H9 (cell line): ENCODE results near the gene NHSL2. TPM values are rescaled to one million over a fixed set of nuclear protein-coding genes. Genes with fewer than 3 reads are reported as not detected.

ENCODE experiments used
- DNase-seq: peaks from one replicate; pipeline ENCODE4 v3.0.0-alpha.2; 2017
- H2AFZ ChIP-seq: one replicate; pipeline ENCODE4 v1.6.1; 2013; ENCODE audit warnings: mild to moderate bottlenecking, low read length, control low read depth, moderate library complexity
- H2AK5ac ChIP-seq: 2 replicates; pipeline ENCODE4 v1.6.1; 2013; ENCODE audit warnings: low read length, control low read depth, mixed read lengths; ENCODE audit not compliant: insufficient read length
- H2BK120ac ChIP-seq: one replicate; pipeline ENCODE4 v1.6.1; 2013; ENCODE audit warnings: low read depth, mild to moderate bottlenecking, low read length, control low read depth, inconsistent platforms; ENCODE audit not compliant: poor library complexity, severe bottlenecking
- H2BK12ac ChIP-seq: 2 replicates; pipeline ENCODE4 v1.6.1; 2013; ENCODE audit warnings: low read length, control low read depth, mixed read lengths, low read depth; ENCODE audit not compliant: insufficient read length
- H2BK15ac ChIP-seq: 2 replicates; pipeline ENCODE4 v1.6.1; 2013; ENCODE audit warnings: low read depth, low read length, control low read depth
- H2BK20ac ChIP-seq: one replicate; pipeline ENCODE4 v1.6.1; 2013; ENCODE audit warnings: low read depth, mild to moderate bottlenecking, low read length, control low read depth, inconsistent platforms; ENCODE audit not compliant: poor library complexity, severe bottlenecking
- H2BK5ac ChIP-seq: 2 replicates; pipeline ENCODE4 v1.6.1; 2013; ENCODE audit warnings: low read length, control low read depth, mixed read lengths; ENCODE audit not compliant: insufficient read length
- H3K14ac ChIP-seq: 2 replicates; pipeline ENCODE4 v1.6.1; 2013; ENCODE audit warnings: low read length, control low read depth; ENCODE audit not compliant: insufficient read depth
- H3K18ac ChIP-seq: 2 replicates; pipeline ENCODE4 v1.6.1; 2013; ENCODE audit warnings: low read depth, mild to moderate bottlenecking, mixed read lengths, low read length, control low read depth; ENCODE audit not compliant: insufficient read length
- H3K23ac ChIP-seq: 2 replicates; pipeline ENCODE4 v1.6.1; 2013; ENCODE audit warnings: low read length, control low read depth, mixed read lengths, low read depth; ENCODE audit not compliant: insufficient read length
- H3K23me2 ChIP-seq: 2 replicates; pipeline ENCODE4 v1.6.1; 2013; ENCODE audit warnings: low read depth, mild to moderate bottlenecking, mixed read lengths, low read length, control low read depth; ENCODE audit not compliant: insufficient read length, poor library complexity, severe bottlenecking
- H3K27ac ChIP-seq: 2 replicates; pipeline ENCODE4 v1.5.1; 2013; ENCODE audit warnings: low read length, control low read depth, mixed read lengths, low read depth; ENCODE audit not compliant: insufficient read length
- H3K27me3 ChIP-seq: 2 replicates; pipeline ENCODE4 v1.6.1; 2013; ENCODE audit warnings: low read length, control low read depth, inconsistent platforms; ENCODE audit not compliant: insufficient read depth
- H3K4ac ChIP-seq: 2 replicates; pipeline ENCODE4 v1.6.1; 2013; ENCODE audit warnings: low read depth, mild to moderate bottlenecking, control low read depth, inconsistent platforms, low read length, moderate library complexity
- H3K4me1 ChIP-seq: 2 replicates; pipeline ENCODE4 v1.6.1; 2013; ENCODE audit warnings: low read length, control low read depth, inconsistent platforms; ENCODE audit not compliant: insufficient read depth
- H3K4me2 ChIP-seq: 2 replicates; pipeline ENCODE4 v1.6.1; 2013; ENCODE audit warnings: low read length, control low read depth, mixed read lengths; ENCODE audit not compliant: insufficient read length, insufficient read depth
- H3K56ac ChIP-seq: 2 replicates; pipeline ENCODE4 v1.6.1; 2013; ENCODE audit warnings: low read depth, mild to moderate bottlenecking, mixed read lengths, low read length, control low read depth; ENCODE audit not compliant: insufficient read length
- H3K79me1 ChIP-seq: 2 replicates; pipeline ENCODE4 v1.6.1; 2013; ENCODE audit warnings: low read depth, mild to moderate bottlenecking, moderate library complexity, low read length, control low read depth, inconsistent platforms; ENCODE audit not compliant: insufficient read depth, poor library complexity, severe bottlenecking
- H3K79me2 ChIP-seq: 2 replicates; pipeline ENCODE4 v1.6.1; 2013; ENCODE audit warnings: low read length, control low read depth, inconsistent platforms; ENCODE audit not compliant: insufficient read depth
- H3K9ac ChIP-seq: 2 replicates; pipeline ENCODE4 v1.6.1; 2013; ENCODE audit warnings: low read length, control low read depth, mixed read lengths; ENCODE audit not compliant: insufficient read length; ENCODE audit errors: extremely low read depth
- H3K9me3 ChIP-seq: one replicate; pipeline ENCODE4 v1.6.1; 2013; ENCODE audit warnings: low read depth, low read length, inconsistent platforms; ENCODE audit not compliant: control insufficient read depth
- H3T11ph ChIP-seq: one replicate; pipeline ENCODE4 v1.6.1; 2013; ENCODE audit warnings: mild to moderate bottlenecking, low read length, control low read depth, inconsistent platforms
- H4K20me1 ChIP-seq: one replicate; pipeline ENCODE4 v1.6.1; 2013; ENCODE audit not compliant: control insufficient read depth, insufficient read length, insufficient read depth
- H4K5ac ChIP-seq: 2 replicates; pipeline ENCODE4 v1.6.1; 2013; ENCODE audit warnings: low read depth, mild to moderate bottlenecking, mixed read lengths, low read length, control low read depth; ENCODE audit not compliant: insufficient read length
- H4K8ac ChIP-seq: replicated peaks from 2 replicates; pipeline ENCODE4 v1.6.1; 2013; ENCODE audit warnings: low read length, control low read depth, mixed read lengths, low read depth; ENCODE audit not compliant: insufficient read length
- H4K91ac ChIP-seq: 2 replicates; pipeline ENCODE4 v1.6.1; 2013; ENCODE audit warnings: low read depth, mild to moderate bottlenecking, moderate library complexity, mixed read lengths, low read length, control low read depth; ENCODE audit not compliant: insufficient read length
- H3K27ac Mint-ChIP-seq, 3 experiments: 2 replicates in 2 of 3; 3 replicates in 1 of 3; pipeline ENCODE4 v1.8.0; 2020 to 2021; ENCODE audit warnings: mixed read lengths in 3 of 3, mild to moderate bottlenecking in 1 of 3, moderate library complexity in 1 of 3
- H3K27me3 Mint-ChIP-seq: 2 replicates; pipeline ENCODE4 v1.8.0; 2021; ENCODE audit warnings: low read depth, mild to moderate bottlenecking, moderate library complexity, mixed read lengths
- H3K36me3 Mint-ChIP-seq, 3 experiments: 2 replicates in 2 of 3; 3 replicates in 1 of 3; pipeline ENCODE4 v1.8.0; 2020 to 2021; ENCODE audit warnings: low read depth in 3 of 3, mixed read lengths in 3 of 3; ENCODE audit not compliant: insufficient read depth in 1 of 3
- H3K4me1 Mint-ChIP-seq, 2 experiments: 2 replicates each; pipeline ENCODE4 v1.8.0; 2020; ENCODE audit warnings: mixed read lengths in 2 of 2
- H3K4me3 Mint-ChIP-seq, 2 experiments: 2 replicates in 1 of 2; 3 replicates in 1 of 2; pipeline ENCODE4 v1.8.0; 2020 to 2021; ENCODE audit warnings: mild to moderate bottlenecking in 2 of 2, mixed read lengths in 2 of 2, moderate library complexity in 1 of 2
- H3K9me3 Mint-ChIP-seq, 2 experiments: 2 replicates in 1 of 2; 3 replicates in 1 of 2; pipeline ENCODE4 v1.8.0; 2020; ENCODE audit warnings: mild to moderate bottlenecking in 2 of 2, mixed read lengths in 2 of 2, moderate library complexity in 1 of 2
- CTCF ChIP-seq: fragments of 200-600 bp; sonication (generic); conservative IDR thresholded peaks from 3 replicates; pipeline ENCODE4 v1.8.0; 2021; ENCODE audit warnings: antibody characterized with exemption, mild to moderate bottlenecking
- WGBS: extraction: QIAGEN DNeasy Blood & Tissue Kit; methylation state at CpG from one replicate; pipeline ENCODE4 v1.1.7; 2013; ENCODE audit warnings: missing lambda C conversion rate, low lambda C conversion rate, mixed read lengths; ENCODE audit not compliant: insufficient read length; ENCODE audit errors: extremely low coverage; 5-methylcytosine and 5-hydroxymethylcytosine counted together
- total RNA-seq: library from RNA; stranded (reverse); gene quantifications from 2 replicates; pipeline ENCODE4 v1.2.1, GENCODE V29; 2021

Gene NHSL2
- total RNA-seq, 1 experiment from 2014 or later = 6.4 TPM

GRCh38 chrX:72018277-72019112 lies 107.8 kb downstream of the NHSL2 start:
- no peak overlapping the region for H2BK20ac ChIP-seq
- H3K27me3 ChIP-seq = no peaks in the 10 kb centered on the region
- TF ChIP-seq CTCF = peak; percentile 75
- no peak overlapping the region for H3K4ac ChIP-seq
- no peak overlapping the region for H2AFZ ChIP-seq
- no peak overlapping the region for H3K23ac ChIP-seq
- H3K4me3 Mint-ChIP-seq = peak overlapping the region; percentile 10 to 42; a peak in 1 of 5 replicates
- H3K79me2 ChIP-seq = no peaks in the 10 kb centered on the region
- H3K4me2 ChIP-seq = no peak overlapping the region
- peaks cover 61 to 70% of the 10 kb centered on the region in 2 experiments for H3K9me3 Mint-ChIP-seq
- H3K56ac ChIP-seq = no peak overlapping the region
- no peak overlapping the region for H2AK5ac ChIP-seq
- peaks cover 11% of the 10 kb centered on the region for H3K27me3 Mint-ChIP-seq
- WGBS = no CpG with 5 or more reads among the region's 70 CpGs
- H2BK120ac ChIP-seq = no peak overlapping the region
- H4K8ac ChIP-seq = no peak overlapping the region
- H3K27ac ChIP-seq = no peak overlapping the region
- no peaks in the 10 kb centered on the region for H3K79me1 ChIP-seq
- H3K36me3 Mint-ChIP-seq = peaks cover 0 to 15% (median 4%) of the 10 kb centered on the region in 3 experiments; a peak in 5 of 7 replicates
- DNase-seq = peak; percentile 86
- H4K5ac ChIP-seq = no peak overlapping the region
- H3K4me1 ChIP-seq = no peaks in the 10 kb centered on the region
- no peak overlapping the region for H3K9ac ChIP-seq
- H3K9me3 ChIP-seq = peaks cover 19% of the 10 kb centered on the region
- H3K14ac ChIP-seq = peak overlapping the region; percentile 8; the same call in 1 of the 2 replicates
- H2BK12ac ChIP-seq = no peak overlapping the region
- H2BK15ac ChIP-seq = no peak overlapping the region
- H3K27ac Mint-ChIP-seq = no peak overlapping the region
- H4K20me1 ChIP-seq = no peaks in the 10 kb centered on the region
- H4K91ac ChIP-seq = no peak overlapping the region
- H3K18ac ChIP-seq = no peak overlapping the region
- peaks cover 6 to 9% of the 10 kb centered on the region in 2 experiments for H3K4me1 Mint-ChIP-seq
- H3T11ph ChIP-seq = no peak overlapping the region
- H2BK5ac ChIP-seq = no peak overlapping the region
- H3K23me2 ChIP-seq = no peaks in the 10 kb centered on the region
